GM10266 (cell line): ENCODE data around the gene RPS6KL1.

Experiments used
- DNase-seq: peaks from one replicate; pipeline ENCODE4 v3.0.0; 2012; ENCODE audit errors: extremely low spot score
- TF ChIP-seq, protein P1 (sequence below): IDR thresholded peaks from 2 replicates; pipeline ENCODE4 v1.5.1; 2012; ENCODE audit warnings: mild to moderate bottlenecking, low read depth; ENCODE audit not compliant: control insufficient read depth, insufficient read depth; ENCODE audit errors: missing control alignments

RPS6KL1 gene

GRCh38 chr14:74906925-74907521 is 16.0 kb downstream of the RPS6KL1 start:
- TF ChIP-seq, protein P1, sequence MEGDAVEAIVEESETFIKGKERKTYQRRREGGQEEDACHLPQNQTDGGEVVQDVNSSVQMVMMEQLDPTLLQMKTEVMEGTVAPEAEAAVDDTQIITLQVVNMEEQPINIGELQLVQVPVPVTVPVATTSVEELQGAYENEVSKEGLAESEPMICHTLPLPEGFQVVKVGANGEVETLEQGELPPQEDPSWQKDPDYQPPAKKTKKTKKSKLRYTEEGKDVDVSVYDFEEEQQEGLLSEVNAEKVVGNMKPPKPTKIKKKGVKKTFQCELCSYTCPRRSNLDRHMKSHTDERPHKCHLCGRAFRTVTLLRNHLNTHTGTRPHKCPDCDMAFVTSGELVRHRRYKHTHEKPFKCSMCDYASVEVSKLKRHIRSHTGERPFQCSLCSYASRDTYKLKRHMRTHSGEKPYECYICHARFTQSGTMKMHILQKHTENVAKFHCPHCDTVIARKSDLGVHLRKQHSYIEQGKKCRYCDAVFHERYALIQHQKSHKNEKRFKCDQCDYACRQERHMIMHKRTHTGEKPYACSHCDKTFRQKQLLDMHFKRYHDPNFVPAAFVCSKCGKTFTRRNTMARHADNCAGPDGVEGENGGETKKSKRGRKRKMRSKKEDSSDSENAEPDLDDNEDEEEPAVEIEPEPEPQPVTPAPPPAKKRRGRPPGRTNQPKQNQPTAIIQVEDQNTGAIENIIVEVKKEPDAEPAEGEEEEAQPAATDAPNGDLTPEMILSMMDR: no peak
- no peak for DNase-seq

DNA sequence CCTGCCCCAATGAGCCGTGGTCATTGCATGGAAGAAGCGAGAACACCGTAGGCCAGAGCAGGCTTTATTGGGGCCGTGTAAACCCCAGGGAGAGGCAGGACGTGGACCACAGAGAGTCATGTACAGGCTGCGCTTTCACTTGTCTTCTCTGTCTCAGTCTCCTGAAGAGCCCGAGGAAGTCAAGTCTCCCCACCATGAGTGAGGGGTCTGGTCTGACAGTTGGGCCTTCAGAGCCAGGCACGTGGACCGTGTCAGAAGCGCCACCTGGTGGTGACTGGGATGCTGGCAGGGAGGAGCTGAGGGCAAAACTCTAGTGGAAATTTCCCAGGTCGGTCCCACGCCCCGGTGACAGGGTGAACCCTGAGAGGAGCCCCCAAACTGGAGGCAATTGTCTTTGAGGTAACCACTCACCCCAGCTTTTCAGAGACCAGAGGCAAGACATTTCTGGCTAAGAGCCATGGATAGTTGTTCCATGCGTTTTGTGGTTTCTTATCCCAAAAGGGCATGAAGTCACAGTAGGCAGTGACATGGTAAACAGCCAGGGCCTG is 17.4 kb downstream of the RPS6KL1 start:
- TF ChIP-seq, protein P1: peak; percentile 92
- peak; percentile 75 for DNase-seq

- no peak for DNase-seq
- TF ChIP-seq, protein P1: no peak
Observed at GRCh38 chr14:74904635-74905503, 18.2 kb downstream of the RPS6KL1 start.

GRCh38 chr14:74902941-74903705 is 19.9 kb downstream of the RPS6KL1 start:
- TF ChIP-seq, protein P1: no peak
- no peak for DNase-seq

- TF ChIP-seq, protein P1: no peak
- no peak for DNase-seq
Observed at GRCh38 chr14:74898694-74899093, 24.4 kb downstream of the RPS6KL1 start.

DNA sequence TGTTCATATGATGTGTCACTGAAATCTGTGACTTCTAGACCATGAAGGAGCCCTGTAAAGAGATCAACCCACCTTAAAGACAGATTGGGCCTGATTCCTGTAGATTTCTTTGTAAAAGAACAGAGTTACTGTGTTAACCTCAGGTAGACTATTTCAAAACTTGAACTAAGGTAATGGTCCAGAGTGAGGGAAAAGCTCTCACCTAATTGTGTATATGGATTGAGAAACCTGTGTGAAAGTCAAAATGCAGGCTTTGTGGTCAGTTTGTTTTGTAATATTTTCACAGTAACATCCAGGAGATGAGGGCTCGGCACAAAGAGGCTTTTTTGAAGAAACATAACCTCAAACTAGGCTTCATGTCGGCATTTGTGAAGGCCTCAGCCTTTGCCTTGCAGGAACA is 25.0 kb downstream of the RPS6KL1 start:
- no peak for DNase-seq
- TF ChIP-seq, protein P1: no peak
